22Rv1 (cell line): ENCODE data around the gene FGGY.

Source experiments
- H3K27ac ChIP-seq: fragments of 450-650 bp; 2 replicates; pipeline ENCODE4 v1.5.1; 2017
- CTCF ChIP-seq: fragments of 450-650 bp; IDR thresholded peaks from 2 replicates; pipeline ENCODE4 v1.5.1; 2017; ENCODE audit warnings: mild to moderate bottlenecking
- ZFX ChIP-seq: fragments of 450-650 bp; IDR thresholded peaks from 2 replicates; pipeline ENCODE4 v1.6.1; 2017; ENCODE audit warnings: antibody characterized with exemption, borderline replicate concordance

Gene FGGY

GRCh38 chr1:59718989-59719360 is 422.1 kb downstream of the FGGY start:
- TF ChIP-seq ZFX, result no peak
- no peak for TF ChIP-seq CTCF
- no peak overlapping the region for H3K27ac ChIP-seq

- no peak for TF ChIP-seq ZFX
- no peak for TF ChIP-seq CTCF
- no peak overlapping the region for H3K27ac ChIP-seq
Observed at GRCh38 chr1:59720326-59721115, 423.6 kb downstream of the FGGY start.

GRCh38 chr1:59730302-59730701 is 433.4 kb downstream of the FGGY start:
- no peak overlapping the region for H3K27ac ChIP-seq
- TF ChIP-seq ZFX (no peak), CTCF (no peak)

- TF ChIP-seq ZFX, result no peak
- TF ChIP-seq CTCF, result no peak
- H3K27ac ChIP-seq, result no peak overlapping the region
Observed at GRCh38 chr1:59730759-59731478, 434.0 kb downstream of the FGGY start.

- H3K27ac ChIP-seq, result no peak overlapping the region
- no peak for TF ChIP-seq ZFX
- no peak for TF ChIP-seq CTCF
Observed at GRCh38 chr1:59731591-59731990, 434.7 kb downstream of the FGGY start.

GRCh38 chr1:59732214-59732955 is 435.5 kb downstream of the FGGY start:
- TF ChIP-seq ZFX (no peak), CTCF (no peak)
- no peak overlapping the region for H3K27ac ChIP-seq
